Mesothelial cell of epicardium (in vitro differentiated cells): ENCODE measurements around the gene TFF1. TPM values are rescaled to one million over a fixed set of nuclear protein-coding genes. Genes with fewer than 3 reads are reported as not detected.

ENCODE experiments used
- DNase-seq, 2 experiments: peaks; one replicate each; pipeline ENCODE4 v3.0.0; 2021; ENCODE audit warnings: low spot score in 2 of 2; ENCODE audit not compliant: unreplicated experiment in 2 of 2
- H3K27ac Mint-ChIP-seq: 2 replicates; pipeline ENCODE4 v1.8.0; 2021; ENCODE audit warnings: mixed read lengths
- H3K27me3 Mint-ChIP-seq: 2 replicates; pipeline ENCODE4 v1.8.0; 2021; ENCODE audit warnings: low read depth, mixed read lengths
- H3K36me3 Mint-ChIP-seq: 2 replicates; pipeline ENCODE4 v1.8.0; 2021; ENCODE audit warnings: mixed read lengths
- H3K4me1 Mint-ChIP-seq: 2 replicates; pipeline ENCODE4 v1.8.0; 2021; ENCODE audit warnings: mixed read lengths
- H3K4me3 Mint-ChIP-seq: 2 replicates; pipeline ENCODE4 v1.8.0; 2021; ENCODE audit warnings: mild to moderate bottlenecking, moderate library complexity, mixed read lengths
- H3K9me3 Mint-ChIP-seq: 2 replicates; pipeline ENCODE4 v1.8.0; 2021; ENCODE audit warnings: mixed read lengths
- total RNA-seq: library from RNA; stranded (reverse); gene quantifications from 3 replicates; pipeline ENCODE4 v1.2.1, GENCODE V29; 2021
- TF ChIP-seq, protein P1 (sequence below): fragments of 200-600 bp; sonication (generic); IDR thresholded peaks from one replicate; pipeline ENCODE4 v1.5.0; 2021; ENCODE audit warnings: antibody characterized with exemption; ENCODE audit not compliant: unreplicated experiment

TFF1 gene
- total RNA-seq, 1 donor from 2014 or later, result not detected

DNA sequence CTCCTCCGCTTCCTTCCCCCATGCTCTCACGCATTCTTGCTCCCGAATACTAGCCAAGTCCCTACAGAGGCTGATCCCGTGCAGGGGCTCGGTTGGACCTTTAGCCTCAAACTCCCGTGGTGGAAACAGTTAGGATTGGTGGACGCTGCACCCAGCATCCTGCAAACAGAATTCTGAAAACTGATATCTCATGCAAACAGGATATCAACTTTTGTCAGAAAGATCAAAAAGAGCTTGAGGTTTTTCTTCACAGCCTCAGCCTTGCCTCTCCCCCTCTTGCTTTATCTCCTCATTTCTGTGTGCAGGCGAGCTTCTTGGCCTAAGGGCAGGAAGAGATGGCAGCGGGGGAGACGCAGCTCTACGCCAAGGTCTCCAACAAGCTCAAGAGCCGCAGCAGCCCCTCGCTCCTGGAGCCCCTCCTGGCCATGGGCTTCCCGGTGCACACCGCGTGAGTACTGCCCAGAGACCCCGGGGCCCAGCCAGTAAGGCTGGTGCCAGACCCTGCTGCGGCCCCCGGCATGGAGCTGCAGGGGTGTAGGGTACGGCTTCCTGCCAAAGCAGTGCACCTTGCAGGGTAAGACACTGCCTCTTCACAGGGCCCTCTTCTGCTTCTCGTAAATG is 37.4 kb upstream of the TFF1 start, which contains the start of gene UBASH3A:
Gene UBASH3A, plus strand, starts transcription at position 292 of the 621 bp plus-strand sequence. Its CDS starts 44 bp downstream, at position 336.
- no peak within 1 kb of the TSS for H3K4me3 Mint-ChIP-seq
- H3K9me3 Mint-ChIP-seq, result no peaks in the 10 kb centered on the region
- TF ChIP-seq, protein P1, sequence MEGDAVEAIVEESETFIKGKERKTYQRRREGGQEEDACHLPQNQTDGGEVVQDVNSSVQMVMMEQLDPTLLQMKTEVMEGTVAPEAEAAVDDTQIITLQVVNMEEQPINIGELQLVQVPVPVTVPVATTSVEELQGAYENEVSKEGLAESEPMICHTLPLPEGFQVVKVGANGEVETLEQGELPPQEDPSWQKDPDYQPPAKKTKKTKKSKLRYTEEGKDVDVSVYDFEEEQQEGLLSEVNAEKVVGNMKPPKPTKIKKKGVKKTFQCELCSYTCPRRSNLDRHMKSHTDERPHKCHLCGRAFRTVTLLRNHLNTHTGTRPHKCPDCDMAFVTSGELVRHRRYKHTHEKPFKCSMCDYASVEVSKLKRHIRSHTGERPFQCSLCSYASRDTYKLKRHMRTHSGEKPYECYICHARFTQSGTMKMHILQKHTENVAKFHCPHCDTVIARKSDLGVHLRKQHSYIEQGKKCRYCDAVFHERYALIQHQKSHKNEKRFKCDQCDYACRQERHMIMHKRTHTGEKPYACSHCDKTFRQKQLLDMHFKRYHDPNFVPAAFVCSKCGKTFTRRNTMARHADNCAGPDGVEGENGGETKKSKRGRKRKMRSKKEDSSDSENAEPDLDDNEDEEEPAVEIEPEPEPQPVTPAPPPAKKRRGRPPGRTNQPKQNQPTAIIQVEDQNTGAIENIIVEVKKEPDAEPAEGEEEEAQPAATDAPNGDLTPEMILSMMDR, result no peak
- H3K27ac Mint-ChIP-seq, result no peak within 1 kb of the TSS
- peaks cover 4% of the 10 kb centered on the region for H3K4me1 Mint-ChIP-seq
- no peak for DNase-seq
- peaks cover 6% of the 10 kb centered on the region for H3K27me3 Mint-ChIP-seq
- no peaks in the 10 kb centered on the region for H3K36me3 Mint-ChIP-seq

DNA sequence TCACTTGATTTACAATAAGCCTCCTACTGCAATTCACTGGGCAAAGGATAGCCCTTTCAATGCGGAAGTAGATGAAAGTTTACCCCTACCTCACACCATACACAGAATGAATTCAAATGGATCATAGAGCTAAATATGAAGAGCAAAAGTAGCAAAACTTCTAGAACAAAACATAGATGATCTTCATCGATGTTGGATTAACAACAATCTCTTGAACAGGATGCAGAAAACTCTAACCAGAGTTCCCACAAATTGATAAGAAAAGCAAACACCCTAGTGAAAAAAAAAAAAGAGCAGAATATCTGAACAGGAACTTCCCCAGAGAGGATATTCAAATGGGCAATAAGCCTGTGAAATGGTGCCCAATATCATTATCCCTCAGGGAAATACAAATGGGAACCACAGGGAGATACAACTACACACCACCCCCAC is 35.5 kb upstream of the TFF1 start:
- Mint-ChIP-seq H3K27ac (no peak overlapping the region), H3K27me3 (peaks cover 3% of the 10 kb centered on the region), H3K9me3 (no peaks in the 10 kb centered on the region), H3K4me1 (peaks cover 4% of the 10 kb centered on the region), H3K36me3 (no peaks in the 10 kb centered on the region), H3K4me3 (no peak overlapping the region)
- TF ChIP-seq, protein P1, result no peak
- DNase-seq, result no peak

DNA sequence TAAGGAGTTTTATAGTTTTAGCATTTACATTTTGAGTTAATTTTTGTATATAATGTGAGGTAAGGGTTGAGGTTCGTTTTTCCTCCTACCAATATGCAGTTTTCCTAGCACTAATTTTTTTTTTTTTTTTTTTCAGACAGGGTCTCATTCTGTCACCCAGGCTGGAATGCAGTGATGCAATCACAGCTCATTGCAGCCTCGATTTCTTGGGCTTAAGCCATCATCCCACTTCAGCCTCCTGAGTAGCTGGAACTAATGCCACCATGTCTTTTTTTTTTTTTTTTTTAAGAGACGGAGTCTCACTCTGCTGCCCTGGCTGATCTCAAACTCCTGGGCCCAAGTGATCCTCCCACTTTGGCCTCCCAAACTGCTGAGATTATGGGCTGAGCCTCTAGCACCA is 34.8 kb upstream of the TFF1 start:
- no peak overlapping the region for H3K27ac Mint-ChIP-seq
- H3K4me3 Mint-ChIP-seq, result no peak overlapping the region
- H3K4me1 Mint-ChIP-seq, result peaks cover 4% of the 10 kb centered on the region
- TF ChIP-seq, protein P1, result no peak
- DNase-seq, result no peak
- no peaks in the 10 kb centered on the region for H3K36me3 Mint-ChIP-seq
- H3K27me3 Mint-ChIP-seq, result no peaks in the 10 kb centered on the region
- no peaks in the 10 kb centered on the region for H3K9me3 Mint-ChIP-seq

DNA sequence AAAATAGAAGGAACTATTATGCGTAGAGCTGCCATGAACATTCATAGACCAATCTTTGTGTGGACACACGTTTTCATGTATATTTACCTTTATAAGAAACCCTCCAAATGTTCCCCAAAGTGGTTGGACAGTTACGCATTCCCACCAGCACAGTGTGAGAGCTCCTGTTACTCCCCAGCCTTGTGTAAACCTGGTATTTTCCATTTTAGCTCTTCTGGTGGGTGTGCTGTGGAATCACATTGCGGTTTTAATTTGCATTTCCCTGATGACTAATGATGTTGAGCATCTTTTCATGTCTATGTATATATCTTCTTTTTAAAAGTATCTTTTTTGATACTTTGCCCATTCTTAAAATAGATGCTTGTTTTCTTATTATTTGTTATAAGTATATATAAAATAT is 34.2 kb upstream of the TFF1 start:
- Mint-ChIP-seq H3K4me1 (peaks cover 4% of the 10 kb centered on the region), H3K9me3 (no peaks in the 10 kb centered on the region), H3K36me3 (no peaks in the 10 kb centered on the region), H3K4me3 (no peak overlapping the region), H3K27ac (no peak overlapping the region), H3K27me3 (no peaks in the 10 kb centered on the region)
- TF ChIP-seq, protein P1, result no peak
- no peak for DNase-seq

DNA sequence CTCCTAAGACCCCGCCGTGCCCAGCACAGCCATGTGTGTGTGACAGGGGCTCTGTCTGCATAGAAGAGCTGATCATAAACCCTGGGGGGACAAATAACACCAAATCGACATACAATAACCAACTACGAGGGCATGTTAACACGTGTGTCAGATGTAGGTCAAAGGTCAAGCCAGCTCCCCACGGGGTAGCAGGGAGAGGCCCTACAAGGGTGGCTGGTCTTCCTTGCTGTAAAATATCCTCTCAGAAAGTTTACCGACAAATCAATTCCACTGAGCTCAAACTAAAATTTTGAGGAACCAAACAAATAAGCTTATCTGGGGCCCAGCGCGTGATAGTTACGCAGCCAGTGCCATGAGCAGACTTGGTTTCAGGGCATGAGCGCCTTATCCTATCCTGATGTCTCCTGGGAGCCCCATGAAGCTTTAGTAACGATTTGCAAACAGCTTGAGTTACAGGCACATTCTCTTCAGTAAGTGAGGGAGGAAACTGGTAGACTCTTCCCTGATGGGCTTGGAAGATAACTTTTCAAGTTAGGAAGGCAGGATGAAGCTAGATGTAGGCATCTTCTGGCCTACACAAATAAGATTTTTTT is 32.2 kb upstream of the TFF1 start:
- TF ChIP-seq, protein P1, result no peak
- Mint-ChIP-seq H3K4me1 (peaks cover 3% of the 10 kb centered on the region), H3K9me3 (no peaks in the 10 kb centered on the region), H3K36me3 (no peaks in the 10 kb centered on the region), H3K4me3 (no peak overlapping the region), H3K27me3 (no peaks in the 10 kb centered on the region), H3K27ac (no peak overlapping the region)
- no peak for DNase-seq
